ENCODE data around the gene DNASE1L2. TPM values are rescaled to one million over a fixed set of nuclear protein-coding genes. Genes with fewer than 3 reads are reported as not detected.
A peak's percentile ranks its signal among the peaks of the same experiment; 100 is the strongest.

DNASE1L2 gene
- total RNA-seq, 1 donor from 2014 or later, result not detected

DNA sequence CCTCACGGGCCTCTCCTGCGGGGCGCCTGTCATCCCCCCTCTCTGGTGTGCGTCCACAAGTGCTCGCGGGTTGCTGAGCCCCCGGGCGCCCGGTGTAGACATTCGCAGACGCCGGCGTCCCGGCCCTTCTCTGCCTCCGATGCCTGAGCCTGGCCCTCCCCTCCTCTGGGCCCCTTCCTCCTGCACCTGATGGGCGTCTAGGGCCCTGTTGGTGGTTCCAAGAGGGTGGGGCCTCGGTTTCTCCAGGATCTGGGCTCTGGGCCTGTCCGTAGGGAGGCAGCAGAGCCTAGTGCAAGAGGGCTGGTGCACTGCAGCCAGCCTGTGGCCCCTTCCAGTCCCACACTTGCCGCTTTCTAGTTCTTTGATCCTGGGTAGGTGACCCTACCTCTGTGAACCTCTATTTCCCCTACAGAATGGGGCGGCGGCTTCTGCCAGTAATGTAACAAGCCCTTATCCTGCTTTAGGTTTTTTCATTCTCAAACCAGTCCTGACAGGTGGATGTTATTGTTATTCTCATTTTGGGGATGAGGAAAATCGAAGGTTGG is 12.2 kb upstream of the DNASE1L2 start:
- peak; percentile 44 for DNase-seq (ENCODE audit: low spot score)

DNA sequence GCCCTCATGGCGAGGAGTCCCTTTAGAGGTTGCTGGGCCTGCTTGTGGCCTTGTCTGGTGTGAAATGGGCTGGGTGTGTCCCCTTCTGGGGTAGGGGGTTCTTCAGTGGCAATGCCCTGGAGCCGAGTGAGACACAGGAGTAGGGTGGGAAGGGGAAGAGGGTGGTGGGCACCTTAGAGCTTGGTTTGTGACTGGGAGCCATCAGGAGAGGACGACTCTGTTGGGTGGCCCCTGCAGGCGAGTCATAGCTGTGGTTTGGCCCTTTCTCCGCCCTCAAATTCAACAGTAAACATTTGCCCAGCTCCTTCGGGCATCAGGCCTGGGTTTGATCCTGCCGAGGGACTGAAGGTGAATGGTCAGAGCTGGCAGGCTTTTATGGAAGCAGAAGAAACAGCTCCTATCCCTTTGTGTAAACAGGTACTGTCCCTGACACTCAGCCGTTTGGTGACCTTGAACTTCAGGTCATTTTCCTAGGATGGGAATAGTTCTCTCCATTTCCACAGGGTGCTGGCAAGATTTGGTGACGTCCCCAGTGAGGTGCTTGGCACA is 9.9 kb upstream of the DNASE1L2 start:
- DNase-seq (ENCODE audit: low spot score), result no peak

DNA sequence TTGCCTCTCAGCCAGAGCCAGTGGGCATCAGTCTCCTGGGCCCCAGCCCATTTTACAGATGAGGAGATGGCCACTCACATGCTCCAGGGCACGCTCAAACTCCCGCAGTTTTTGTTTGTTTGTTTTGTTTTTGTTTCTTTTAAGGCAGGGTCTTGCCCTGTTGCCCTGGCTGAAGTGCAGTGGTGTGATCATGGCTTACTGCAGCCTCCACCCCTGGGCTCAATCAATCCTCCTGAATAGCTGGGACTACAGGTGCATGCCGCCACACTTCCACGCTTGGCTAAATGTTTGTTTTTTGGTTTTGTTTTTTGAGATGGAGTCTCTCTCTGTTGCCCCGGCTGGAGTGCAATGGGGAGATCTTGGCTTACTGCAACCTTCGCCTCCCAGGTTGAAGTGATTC is 9.3 kb upstream of the DNASE1L2 start:
- no peak for DNase-seq (ENCODE audit: low spot score)

DNA sequence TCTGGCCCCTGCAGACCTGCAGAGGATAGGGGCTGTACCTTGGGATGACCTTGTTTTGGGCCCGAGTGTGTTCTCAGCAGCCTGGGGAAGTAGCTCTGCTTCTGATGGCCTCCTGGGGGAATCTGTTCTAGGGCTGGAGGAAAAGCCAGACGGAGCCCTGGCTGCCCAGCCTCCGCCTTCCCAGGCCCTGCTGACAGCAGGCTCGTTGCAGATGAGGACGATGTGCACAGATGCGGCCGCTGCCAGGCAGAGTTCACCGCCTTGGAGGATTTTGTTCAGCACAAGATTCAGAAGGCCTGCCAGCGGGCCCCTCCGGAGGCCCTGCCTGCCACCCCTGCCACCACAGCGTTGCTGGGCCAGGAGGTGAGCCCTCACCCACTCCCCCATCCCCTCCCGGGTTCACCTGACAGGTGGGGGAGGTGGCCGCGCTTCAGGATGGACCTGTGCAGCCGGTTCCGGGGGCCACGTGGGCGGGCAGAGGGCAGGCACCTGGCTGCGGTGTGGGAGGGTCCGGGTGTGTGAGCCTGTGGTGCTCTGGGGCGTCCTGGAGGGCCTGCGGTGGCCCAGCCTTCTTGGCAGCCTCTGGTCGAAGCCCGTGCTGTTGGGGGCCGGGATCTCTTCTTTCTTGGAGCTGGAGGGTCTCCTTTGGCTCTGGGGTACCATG is 8.0 kb upstream of the DNASE1L2 start:
- DNase-seq (ENCODE audit: low spot score), result no peak

DNA sequence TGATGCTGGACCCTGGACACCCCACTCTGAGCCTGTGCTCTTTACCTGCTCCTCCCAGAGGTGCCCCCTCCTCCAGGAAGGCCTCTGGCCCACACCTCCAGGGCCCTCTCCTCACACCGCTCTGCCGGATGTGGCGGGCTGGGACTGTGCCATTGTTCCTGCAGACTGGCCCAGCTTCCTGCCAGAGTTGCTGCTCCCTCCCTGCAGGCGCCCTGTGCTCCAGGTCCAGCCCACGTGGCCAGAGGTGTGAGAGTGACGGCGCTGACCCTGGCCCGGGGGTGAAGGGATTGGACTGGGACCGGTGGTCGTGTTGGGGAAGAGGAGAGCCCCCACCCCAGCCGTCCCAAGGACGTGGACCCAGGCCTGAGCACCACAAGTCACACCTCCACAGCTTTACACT is 7.2 kb upstream of the DNASE1L2 start:
- no peak for DNase-seq (ENCODE audit: low spot score)

DNA sequence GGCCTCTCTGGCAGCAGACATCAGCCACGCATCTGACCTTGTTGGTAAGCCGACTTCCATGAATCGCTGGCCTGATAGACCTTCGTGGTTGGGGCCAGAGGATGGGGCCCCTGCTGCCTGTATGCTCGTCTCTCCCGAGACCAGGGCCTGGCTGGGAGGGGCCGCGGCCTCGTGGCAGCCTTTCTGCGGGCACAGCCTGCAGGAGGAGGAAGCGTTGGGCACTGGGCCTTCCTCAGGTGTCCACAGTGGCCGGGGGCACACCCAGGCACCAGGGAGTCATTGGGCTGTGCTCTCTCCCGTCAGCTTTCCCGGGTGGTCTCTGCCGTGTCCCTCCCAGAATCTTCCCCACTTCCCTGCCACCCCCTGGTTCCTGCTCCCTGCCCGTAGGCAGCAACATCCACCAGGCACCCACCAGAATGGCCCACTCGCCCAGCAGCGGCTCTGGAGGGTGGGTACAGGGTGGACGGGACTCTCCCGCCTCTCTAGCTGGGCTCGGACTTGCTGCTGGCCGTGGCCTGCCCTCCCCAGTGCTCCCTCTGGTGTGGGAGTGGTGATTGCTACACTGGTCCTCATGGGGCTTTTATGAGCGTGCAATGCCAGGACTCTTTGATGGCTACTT is 6.5 kb upstream of the DNASE1L2 start:
- no peak for DNase-seq (ENCODE audit: low spot score)

- DNase-seq (ENCODE audit: low spot score), result no peak
Observed at GRCh38 chr16:2230376-2230775, 5.9 kb upstream of the DNASE1L2 start.

DNA sequence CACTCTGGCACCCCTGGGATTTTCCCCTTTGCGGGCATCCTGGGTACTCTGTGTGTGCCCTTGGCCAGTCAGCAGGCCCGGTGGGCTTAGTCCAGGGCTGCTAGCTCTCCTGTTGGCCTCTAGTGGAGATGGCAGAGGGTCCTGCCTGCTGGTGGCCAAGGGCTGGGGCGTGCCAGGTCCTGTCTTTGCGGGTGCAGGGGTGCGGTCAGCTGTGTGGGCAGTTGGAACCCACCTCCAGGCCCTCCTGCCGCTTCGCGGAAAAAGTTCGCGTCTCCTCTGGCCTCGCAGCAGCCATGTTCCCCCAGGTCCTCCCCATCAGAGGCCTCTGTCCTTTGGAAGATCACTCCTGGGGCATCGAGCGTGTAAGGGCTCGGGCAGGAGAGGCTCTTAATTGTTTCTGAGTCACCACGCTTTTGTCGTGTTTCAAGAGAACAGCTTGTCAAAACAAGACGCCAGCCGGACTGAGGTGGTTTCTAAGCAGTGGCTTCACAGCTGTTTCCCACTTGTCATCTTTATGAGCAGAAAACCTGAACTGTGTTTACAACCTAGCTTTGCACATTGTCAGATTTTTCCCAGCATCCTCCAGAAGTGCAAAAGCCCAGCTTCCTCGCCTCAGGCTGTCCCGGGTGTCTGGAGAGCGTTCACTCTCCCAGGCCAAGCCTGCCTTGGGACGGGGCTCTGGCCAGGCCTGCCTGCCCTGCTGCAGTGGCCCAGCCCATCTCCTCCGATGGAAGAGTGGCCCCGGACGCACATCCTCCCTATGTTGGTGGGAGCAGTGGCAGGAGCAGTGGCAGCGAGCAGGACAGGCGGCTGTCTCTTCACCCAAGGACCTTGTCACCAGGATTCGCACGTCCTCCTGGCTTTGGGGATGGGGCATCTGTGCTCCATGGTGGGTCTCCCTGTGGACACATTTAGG is 5.0 kb upstream of the DNASE1L2 start:
- no peak for DNase-seq (ENCODE audit: low spot score)

DNA sequence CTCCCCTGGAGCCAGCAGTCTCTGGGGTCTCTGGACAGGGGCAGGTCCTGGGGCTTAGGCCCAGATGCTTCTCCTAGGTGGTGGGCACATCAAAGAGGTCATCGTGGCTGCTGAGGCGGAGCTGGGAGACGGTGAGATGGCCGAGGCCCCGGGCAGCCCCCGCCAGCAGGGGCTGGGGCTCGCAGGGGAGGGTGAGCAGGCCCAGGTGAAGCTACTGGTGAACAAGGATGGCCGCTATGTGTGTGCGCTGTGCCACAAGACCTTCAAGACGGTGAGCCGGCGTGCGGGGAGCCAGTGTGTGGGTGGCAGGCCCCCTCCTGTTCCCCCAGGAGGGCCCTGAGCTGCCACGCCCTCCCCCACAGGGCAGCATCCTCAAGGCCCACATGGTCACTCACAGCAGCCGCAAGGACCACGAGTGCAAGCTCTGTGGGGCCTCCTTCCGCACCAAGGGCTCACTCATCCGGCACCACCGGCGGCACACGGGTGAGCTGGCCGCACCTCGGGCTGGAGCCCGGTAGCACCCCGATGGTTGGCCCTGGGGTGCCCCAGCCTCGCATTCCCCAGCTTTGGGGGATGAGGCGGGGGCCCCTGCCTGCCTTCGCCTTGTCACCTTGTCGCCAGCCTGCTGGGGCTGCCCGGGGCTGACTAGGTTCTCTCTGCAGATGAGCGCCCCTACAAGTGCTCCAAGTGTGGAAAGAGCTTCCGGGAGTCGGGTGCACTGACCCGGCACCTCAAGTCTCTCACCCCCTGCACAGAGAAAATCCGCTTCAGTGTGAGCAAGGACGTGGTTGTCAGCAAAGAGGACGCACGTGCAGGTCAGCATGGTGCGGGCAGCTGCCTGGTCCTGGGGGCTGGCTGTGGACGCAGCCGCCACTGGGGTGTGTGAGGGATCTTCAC is 3.9 kb upstream of the DNASE1L2 start:
- DNase-seq (ENCODE audit: low spot score), result no peak

DNA sequence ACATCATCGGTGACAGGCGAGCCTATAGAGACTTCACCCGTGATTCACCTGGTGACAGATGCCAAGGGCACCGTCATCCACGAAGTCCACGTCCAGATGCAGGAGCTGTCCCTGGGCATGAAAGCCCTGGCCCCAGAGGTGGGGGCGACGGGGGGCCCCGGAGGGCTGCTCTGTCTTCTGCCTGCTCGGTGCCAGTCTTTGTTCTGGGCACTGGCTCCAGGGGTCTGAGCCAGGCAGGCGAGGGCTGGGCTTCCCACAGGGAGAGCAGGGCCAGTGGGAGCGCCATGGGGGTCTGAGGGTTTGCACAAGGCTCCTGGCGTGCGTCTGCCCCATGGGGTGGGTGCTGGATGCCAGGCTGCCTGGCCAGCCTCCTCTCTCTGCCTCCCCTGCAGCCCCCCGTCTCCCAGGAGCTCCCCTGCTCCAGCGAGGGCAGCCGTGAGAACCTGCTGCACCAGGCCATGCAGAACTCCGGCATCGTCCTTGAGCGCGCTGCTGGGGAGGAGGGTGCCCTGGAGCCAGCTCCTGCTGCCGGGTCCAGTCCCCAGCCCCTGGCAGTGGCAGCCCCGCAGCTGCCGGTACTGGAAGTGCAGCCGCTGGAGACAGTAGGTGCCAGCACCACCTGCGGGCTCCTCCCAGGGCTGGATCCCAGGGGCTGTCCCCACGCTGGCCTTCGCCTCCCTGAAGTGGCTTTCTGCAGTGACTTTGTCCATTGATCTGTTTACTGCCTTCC is 3.0 kb upstream of the DNASE1L2 start:
- DNase-seq (ENCODE audit: low spot score), result no peak

DNA sequence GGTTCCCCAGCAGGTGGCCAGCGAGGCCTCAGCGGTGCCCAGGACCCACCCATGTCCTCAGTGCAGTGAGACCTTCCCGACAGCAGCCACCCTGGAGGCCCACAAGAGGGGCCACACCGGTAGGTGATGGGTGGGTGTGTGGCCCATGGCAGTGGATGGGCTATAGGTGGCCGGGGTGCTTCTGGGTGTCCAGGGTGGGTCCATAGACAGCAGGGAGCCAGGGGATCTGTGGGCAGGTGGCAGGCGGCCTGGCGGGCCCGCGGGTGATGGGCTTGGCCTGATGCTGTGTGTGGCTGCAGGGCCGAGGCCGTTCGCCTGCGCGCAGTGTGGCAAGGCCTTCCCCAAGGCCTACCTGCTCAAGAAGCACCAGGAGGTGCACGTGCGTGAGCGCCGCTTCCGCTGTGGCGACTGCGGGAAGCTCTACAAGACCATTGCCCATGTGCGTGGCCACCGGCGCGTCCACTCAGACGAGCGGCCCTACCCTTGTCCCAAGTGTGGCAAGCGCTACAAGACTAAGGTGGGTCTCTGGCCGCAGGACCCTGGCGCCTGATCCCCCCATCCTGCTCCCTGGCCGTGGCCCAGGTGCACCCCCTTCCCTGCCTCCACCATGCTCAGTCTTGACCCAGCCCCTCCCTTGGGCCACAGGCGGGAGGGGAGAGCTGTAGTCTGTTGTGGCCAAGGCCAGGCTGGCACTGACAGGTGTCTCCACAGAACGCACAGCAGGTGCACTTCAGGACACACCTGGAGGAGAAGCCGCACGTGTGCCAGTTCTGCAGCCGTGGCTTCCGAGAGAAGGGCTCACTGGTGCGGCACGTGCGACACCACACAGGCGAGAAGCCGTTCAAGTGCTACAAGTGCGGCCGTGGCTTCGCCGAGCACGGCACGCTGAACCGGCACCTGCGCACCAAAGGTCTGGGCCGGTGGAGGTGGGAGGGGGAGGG is 2.1 kb upstream of the DNASE1L2 start:
- no peak for DNase-seq (ENCODE audit: low spot score)

DNA sequence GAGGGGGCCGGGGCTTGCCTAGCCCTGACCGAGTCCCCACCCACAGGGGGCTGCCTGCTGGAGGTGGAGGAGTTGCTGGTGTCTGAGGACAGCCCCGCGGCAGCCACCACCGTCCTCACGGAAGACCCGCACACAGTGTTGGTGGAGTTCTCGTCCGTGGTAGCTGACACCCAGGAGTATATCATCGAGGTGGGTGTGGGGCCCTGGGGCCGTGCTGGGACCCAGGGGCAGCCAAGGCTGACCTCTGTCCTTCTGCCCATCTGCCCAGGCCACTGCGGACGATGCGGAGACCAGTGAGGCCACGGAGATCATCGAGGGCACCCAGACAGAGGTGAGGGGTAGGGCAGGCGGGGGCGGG is 1.5 kb upstream of the DNASE1L2 start:
- DNase-seq (ENCODE audit: low spot score), result no peak

- no peak for DNase-seq (ENCODE audit: low spot score)
Observed at GRCh38 chr16:2235234-2235651, 1.0 kb upstream of the DNASE1L2 start.

GRCh38 chr16:2235695-2236336 is 428 bp upstream of the DNASE1L2 start:
- DNase-seq (ENCODE audit: low spot score), result no peak

DNA sequence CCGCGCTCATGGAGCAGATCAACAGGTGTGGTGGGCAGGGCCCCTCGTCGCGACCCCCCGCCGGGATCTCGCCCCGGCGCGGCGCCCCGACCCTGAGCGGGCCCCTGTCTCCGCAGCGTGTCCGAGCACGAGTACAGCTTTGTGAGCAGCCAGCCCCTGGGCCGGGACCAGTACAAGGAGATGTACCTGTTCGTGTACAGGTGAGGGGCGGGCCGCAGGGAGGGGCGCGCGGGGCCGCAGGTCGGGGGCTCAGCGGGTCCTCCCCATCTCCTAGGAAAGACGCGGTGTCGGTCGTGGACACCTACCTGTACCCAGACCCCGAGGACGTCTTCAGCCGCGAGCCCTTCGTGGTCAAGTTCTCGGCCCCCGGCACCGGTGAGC is 848 bp downstream of the DNASE1L2 start:
- DNase-seq (ENCODE audit: low spot score), result no peak

DNA sequence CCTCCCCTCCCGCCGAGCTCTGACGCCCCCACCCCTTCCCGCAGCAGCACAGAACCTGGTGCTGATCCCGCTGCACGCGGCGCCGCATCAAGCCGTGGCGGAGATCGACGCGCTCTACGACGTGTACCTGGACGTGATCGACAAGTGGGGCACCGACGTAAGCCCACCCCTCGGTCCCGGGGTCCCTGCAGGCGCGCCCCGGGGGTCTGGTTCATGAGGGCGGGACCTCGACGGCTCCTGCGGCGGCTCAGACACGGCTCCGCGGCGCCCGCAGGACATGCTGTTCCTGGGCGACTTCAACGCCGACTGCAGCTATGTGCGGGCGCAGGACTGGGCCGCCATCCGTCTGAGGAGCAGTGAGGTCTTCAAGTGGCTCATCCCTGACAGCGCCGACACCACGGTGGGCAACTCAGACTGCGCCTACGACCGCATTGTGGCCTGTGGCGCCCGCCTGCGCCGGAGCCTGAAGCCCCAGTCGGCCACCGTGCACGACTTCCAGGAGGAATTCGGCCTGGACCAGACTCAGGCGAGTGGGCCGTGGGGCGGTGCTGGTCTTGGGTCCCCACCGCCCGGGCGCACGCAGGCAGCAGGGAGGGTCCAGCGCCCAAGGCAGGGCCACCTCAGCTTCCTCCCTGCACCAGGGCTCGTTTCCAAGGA is 1.4 kb downstream of the DNASE1L2 start:
- DNase-seq (ENCODE audit: low spot score), result no peak

GRCh38 chr16:2238150-2238837 is 2.0 kb downstream of the DNASE1L2 start:
- DNase-seq (ENCODE audit: low spot score), result no peak

Data from umbilical cord (tissue), 2 donors.